ENCODE results near the gene ANXA11. TPM values are rescaled to one million over a fixed set of nuclear protein-coding genes. Genes with fewer than 3 reads are reported as not detected.
A peak's percentile ranks its signal among the peaks of the same experiment; 100 is the strongest.

The ANXA11 gene
- total and polyA plus RNA-seq, 9 of the 15 experiments (the other 6 are each of a cell fraction or from before 2014, with no cell fraction given), result 43.6 to 212 (median 109) TPM

- no peak overlapping the region for H3K4me2 ChIP-seq (ENCODE audit: insufficient read depth, low read length)
- H3K4me1 ChIP-seq (replicated peaks in 1 of 2; ENCODE audit: control insufficient read depth in 2 of 2, insufficient read depth in 2 of 2, low read length in 2 of 2), result peaks cover 0 to 9% of the 10 kb centered on the region in 2 experiments; a peak in 3 of 5 replicates
- H3K36me3 ChIP-seq (ENCODE audit: control insufficient read depth, insufficient read depth, low read length), result no peaks in the 10 kb centered on the region
- intact Hi-C loops (cut with micrococcal nuclease), result no loop called here
- H3K27ac ChIP-seq (ENCODE audit: extremely low read depth, low read depth, low read length), result no peak overlapping the region
- H4K20me1 ChIP-seq (replicated peaks; ENCODE audit: control insufficient read depth, insufficient read depth, low read length), result peaks cover 5% of the 10 kb centered on the region
- WGBS (ENCODE audit: insufficient coverage, low coverage, missing lambda C conversion rate), result under 1% methylated on average over 7 of the region's 7 CpGs
- H3K79me2 ChIP-seq (ENCODE audit: control insufficient read depth, insufficient read depth, low read length), result no peaks in the 10 kb centered on the region
- POLR2A ChIA-PET, result no interaction called here
- FAIRE-seq (no peak), DNase-seq (ENCODE audit: extremely low read depth in 1 of 4, low spot score in 3 of 4) (no peak), ATAC-seq (no peak)
- TF ChIP-seq DDX20 (tag; IDR thresholded peaks at IDR 0.05; ENCODE audit: low read depth), result no peak
- no peak for TF ChIP-seq FOXK1 (CRISPR knock-in tag; IDR thresholded peaks at IDR 0.05; ENCODE audit: borderline replicate concordance)
- no peak for TF ChIP-seq XRCC5 (IDR thresholded peaks at IDR 0.05; ENCODE audit: low read depth, low read length)
- TF ChIP-seq EHMT2 (IDR thresholded peaks at IDR 0.05), result no peak
- in situ Hi-C loops (cut with MboI), result no loop called here
- no peaks in the 10 kb centered on the region for H3K9me1 ChIP-seq (ENCODE audit: control insufficient read depth, insufficient read depth, low read length)
- no peak overlapping the region for H3K9ac ChIP-seq (ENCODE audit: insufficient read depth in 1 of 2, low read depth in 2 of 2, low read length in 2 of 2)
- H3K27me3 ChIP-seq (ENCODE audit: control insufficient read depth in 2 of 2, insufficient read depth in 2 of 2, low read length in 2 of 2), result peaks cover 25 to 56% of the 10 kb centered on the region in 2 experiments
- CTCF ChIA-PET (ENCODE audit: low intra/inter-chr PET ratio), result no interaction called here
- no peak overlapping the region for H3K4me3 ChIP-seq
- no peak overlapping the region for H2AFZ ChIP-seq (ENCODE audit: low read depth, low read length)
- no peaks in the 10 kb centered on the region for H3K9me3 ChIP-seq (replicated peaks; ENCODE audit: control insufficient read depth, insufficient read depth, low read depth, low read length)
- no TSS peak for BruUV-seq (replicated peaks)
These were observed 65.1 kb downstream of the ANXA11 start for GRCh38 chr10:80140251-80140650.

GRCh38 chr10:80139265-80139664, 66.1 kb downstream of the ANXA11 start:
- H3K9me3 ChIP-seq (replicated peaks; ENCODE audit: control insufficient read depth, insufficient read depth, low read depth, low read length), result no peaks in the 10 kb centered on the region
- no peak overlapping the region for H3K9ac ChIP-seq (ENCODE audit: insufficient read depth in 1 of 2, low read depth in 2 of 2, low read length in 2 of 2)
- H3K4me1 ChIP-seq (replicated peaks in 1 of 2; ENCODE audit: control insufficient read depth in 2 of 2, insufficient read depth in 2 of 2, low read length in 2 of 2), result peaks cover 0 to 4% of the 10 kb centered on the region in 2 experiments; a peak in 3 of 5 replicates
- H3K36me3 ChIP-seq (ENCODE audit: control insufficient read depth, insufficient read depth, low read length), result no peaks in the 10 kb centered on the region
- 0% methylated on average over 2 of the region's 2 CpGs for WGBS (ENCODE audit: insufficient coverage, low coverage, missing lambda C conversion rate)
- H3K79me2 ChIP-seq (ENCODE audit: control insufficient read depth, insufficient read depth, low read length), result no peaks in the 10 kb centered on the region
- H4K20me1 ChIP-seq (replicated peaks; ENCODE audit: control insufficient read depth, insufficient read depth, low read length), result peaks cover 5% of the 10 kb centered on the region
- ATAC-seq (no peak), FAIRE-seq (no peak), DNase-seq (ENCODE audit: extremely low read depth in 1 of 4, low spot score in 3 of 4) (no peak)
- no peak overlapping the region for H3K27ac ChIP-seq (ENCODE audit: extremely low read depth, low read depth, low read length)
- peaks cover 25 to 60% of the 10 kb centered on the region in 2 experiments for H3K27me3 ChIP-seq (ENCODE audit: control insufficient read depth in 2 of 2, insufficient read depth in 2 of 2, low read length in 2 of 2)
- POLR2A ChIA-PET, result interaction anchor here (0.8 kb wide), 1 partner anchor 14 kb away, joined by 3 read pairs; no protein-coding TSS in a partner anchor
- in situ Hi-C loops (cut with MboI) (no loop called here), intact Hi-C loops (cut with micrococcal nuclease) (no loop called here)
- TF ChIP-seq ZNF263 (CRISPR knock-in tag; IDR thresholded peaks at IDR 0.05; ENCODE audit: borderline replicate concordance), result peak; percentile 74
- no peak for TF ChIP-seq TCF15 (CRISPR knock-in tag; IDR thresholded peaks at IDR 0.05)
- H3K9me1 ChIP-seq (ENCODE audit: control insufficient read depth, insufficient read depth, low read length), result no peaks in the 10 kb centered on the region
- no peak overlapping the region for H3K4me3 ChIP-seq
- CTCF ChIA-PET (ENCODE audit: low intra/inter-chr PET ratio), result no interaction called here
- H3K4me2 ChIP-seq (ENCODE audit: insufficient read depth, low read length), result no peak overlapping the region
- H2AFZ ChIP-seq (ENCODE audit: low read depth, low read length), result no peak overlapping the region
- BruUV-seq (replicated peaks), result no TSS peak

Measured in K562 (cell line).